GM21737 (cell line): ENCODE results near the gene ZSWIM6.

Experiments used
- ATAC-seq: cut with Tn5 transposase; IDR thresholded peaks from one replicate; pipeline ENCODE4 v1.9.1; 2021; ENCODE audit warnings: mild to moderate bottlenecking, moderate library complexity; ENCODE audit not compliant: unreplicated experiment

ZSWIM6 gene

GRCh38 chr5:61438298-61438970 lies 106.4 kb downstream of the ZSWIM6 start:
- no peak for ATAC-seq

- no peak for ATAC-seq
Observed at GRCh38 chr5:61440086-61440485, 108.0 kb downstream of the ZSWIM6 start.

- no peak for ATAC-seq
Observed at GRCh38 chr5:61440596-61440995, 108.5 kb downstream of the ZSWIM6 start.

- no peak for ATAC-seq
Observed at GRCh38 chr5:61441742-61442141, 109.7 kb downstream of the ZSWIM6 start.

GRCh38 chr5:61447780-61448495 lies 115.9 kb downstream of the ZSWIM6 start:
- ATAC-seq = no peak

GRCh38 chr5:61449804-61450492 lies 117.9 kb downstream of the ZSWIM6 start:
- ATAC-seq = no peak

- ATAC-seq = no peak
Observed at GRCh38 chr5:61450493-61451279, 118.6 kb downstream of the ZSWIM6 start.

- no peak for ATAC-seq
Observed at GRCh38 chr5:61455179-61456006, 123.3 kb downstream of the ZSWIM6 start.

GRCh38 chr5:61460471-61460870 lies 128.4 kb downstream of the ZSWIM6 start:
- no peak for ATAC-seq

GRCh38 chr5:61461417-61461816 lies 129.4 kb downstream of the ZSWIM6 start:
- ATAC-seq = no peak

GRCh38 chr5:61461926-61462325 lies 129.9 kb downstream of the ZSWIM6 start:
- no peak for ATAC-seq

- no peak for ATAC-seq
Observed at GRCh38 chr5:61463596-61463995, 131.5 kb downstream of the ZSWIM6 start.

GRCh38 chr5:61464512-61464911 lies 132.5 kb downstream of the ZSWIM6 start:
- no peak for ATAC-seq

GRCh38 chr5:61465066-61465465 lies 133.0 kb downstream of the ZSWIM6 start:
- ATAC-seq = no peak

- ATAC-seq = no peak
Observed at GRCh38 chr5:61465496-61465895, 133.4 kb downstream of the ZSWIM6 start.

- no peak for ATAC-seq
Observed at GRCh38 chr5:61466017-61466416, 134.0 kb downstream of the ZSWIM6 start.

GRCh38 chr5:61467766-61468482 lies 135.9 kb downstream of the ZSWIM6 start:
- no peak for ATAC-seq

GRCh38 chr5:61468483-61468865 lies 136.4 kb downstream of the ZSWIM6 start:
- ATAC-seq = no peak

- no peak for ATAC-seq
Observed at GRCh38 chr5:61471352-61471751, 139.3 kb downstream of the ZSWIM6 start.
